GM20000 (cell line): ENCODE data around the gene CCDC170.

ENCODE experiments used
- DNase-seq: peaks from one replicate; pipeline ENCODE4 v3.0.0; 2012; ENCODE audit warnings: low spot score
- CTCF ChIP-seq: IDR thresholded peaks from 2 replicates; pipeline ENCODE4 v1.5.1; 2012; ENCODE audit warnings: mild to moderate bottlenecking, control low read depth; ENCODE audit errors: extremely low read depth, missing control alignments

CCDC170 gene

GRCh38 chr6:151665329-151665728 lies 171.5 kb downstream of the CCDC170 start:
- TF ChIP-seq CTCF: no peak
- no peak for DNase-seq

- DNase-seq: no peak
- TF ChIP-seq CTCF: no peak
Measured at GRCh38 chr6:151666526-151666925, 172.7 kb downstream of the CCDC170 start.

- TF ChIP-seq CTCF: no peak
- DNase-seq: no peak
Measured at GRCh38 chr6:151669208-151669560, 175.4 kb downstream of the CCDC170 start.

GRCh38 chr6:151670116-151670515 lies 176.3 kb downstream of the CCDC170 start:
- TF ChIP-seq CTCF: no peak
- DNase-seq: no peak
